ES-I3 (cell line): ENCODE measurements around the gene HOXA6.
A peak's percentile ranks its signal among the peaks of the same experiment; 100 is the strongest.

Experiments
- H3K36me3 ChIP-seq: 2 replicates; pipeline ENCODE4 v1.6.1; 2013; ENCODE audit warnings: mild to moderate bottlenecking, low read length, control low read depth, moderate library complexity; ENCODE audit not compliant: insufficient read depth
- H3K4me1 ChIP-seq: 2 replicates; pipeline ENCODE4 v1.6.1; 2013; ENCODE audit warnings: mild to moderate bottlenecking, control low read depth, low read length; ENCODE audit not compliant: insufficient read depth
- H3K9ac ChIP-seq: 2 replicates; pipeline ENCODE4 v1.6.1; 2013; ENCODE audit warnings: low read depth, mild to moderate bottlenecking, low read length, moderate library complexity
- H3K9me3 ChIP-seq: 2 replicates; pipeline ENCODE4 v1.6.1; 2013; ENCODE audit warnings: mild to moderate bottlenecking, low read length, moderate library complexity; ENCODE audit not compliant: control insufficient read depth, insufficient read depth

Gene HOXA6

GRCh38 chr7:27187475-27188385 lies 40.2 kb upstream of the HOXA6 start:
- Histone ChIP-seq H3K36me3 (no peaks in the 10 kb centered on the region), H3K4me1 (peaks cover 11% of the 10 kb centered on the region; the same call in 1 of the 2 replicates), H3K9ac (no peak overlapping the region), H3K9me3 (no peaks in the 10 kb centered on the region)

- Histone ChIP-seq H3K9ac (no peak overlapping the region), H3K36me3 (no peaks in the 10 kb centered on the region), H3K9me3 (no peaks in the 10 kb centered on the region), H3K4me1 (peaks cover 11% of the 10 kb centered on the region; the same call in 1 of the 2 replicates)
Observed at GRCh38 chr7:27186668-27187474, 39.3 kb upstream of the HOXA6 start.

GRCh38 chr7:27185854-27186667 lies 38.5 kb upstream of the HOXA6 start:
- no peaks in the 10 kb centered on the region for H3K36me3 ChIP-seq
- H3K4me1 ChIP-seq: peaks cover 7% of the 10 kb centered on the region; the same call in 1 of the 2 replicates
- no peak overlapping the region for H3K9ac ChIP-seq

GRCh38 chr7:27185013-27185853 lies 37.7 kb upstream of the HOXA6 start, which contains the start of gene HOXA11:
Gene HOXA11 (minus strand): TSS chr7:27185232. CDS start chr7:27185144, 88 bp downstream.
- no peaks in the 10 kb centered on the region for H3K36me3 ChIP-seq
- no peaks in the 10 kb centered on the region for H3K9me3 ChIP-seq
- H3K9ac ChIP-seq: peak within 1 kb of the TSS; percentile 44; the same call in 1 of the 2 replicates
- H3K4me1 ChIP-seq: peaks cover 7% of the 10 kb centered on the region; the same call in 1 of the 2 replicates

More at GRCh38 chr7:27185854-27186667, 38.5 kb upstream of the HOXA6 start:
- H3K9me3 ChIP-seq: no peaks in the 10 kb centered on the region

DNA sequence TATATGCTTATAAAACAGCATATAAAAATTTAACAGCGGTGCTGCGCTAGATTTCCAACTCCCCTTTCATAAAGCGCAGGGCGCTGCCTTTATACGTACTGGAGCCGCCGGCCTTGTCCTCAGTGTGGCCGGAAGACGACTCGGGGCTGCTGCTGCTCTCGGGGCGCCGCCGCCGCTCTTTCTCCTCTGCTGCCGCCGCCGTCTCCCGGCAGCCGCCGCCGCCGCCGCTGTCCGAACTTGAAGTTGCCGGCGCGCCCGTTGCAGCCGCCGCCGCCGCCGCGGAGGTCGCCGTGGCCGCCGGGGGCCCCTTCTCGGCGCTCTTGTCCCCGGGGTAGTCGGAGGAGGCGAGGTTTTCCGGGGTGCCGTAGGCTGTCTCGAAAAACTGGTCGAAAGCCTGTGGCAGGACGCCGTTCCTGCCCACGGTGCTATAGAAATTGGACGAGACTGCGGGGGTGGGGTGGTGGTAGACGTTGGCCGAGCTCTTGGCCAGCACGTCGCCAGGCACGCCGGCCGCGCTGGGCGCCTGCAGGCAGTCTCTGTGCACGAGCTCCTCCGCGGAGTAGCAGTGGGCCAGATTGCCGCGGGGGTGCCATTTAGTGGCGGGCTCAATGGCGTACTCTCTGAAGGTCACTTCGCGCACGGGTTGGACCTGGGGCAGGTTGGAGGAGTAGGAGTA lies 36.9 kb upstream of the HOXA6 start:
- Histone ChIP-seq H3K9me3 (no peaks in the 10 kb centered on the region), H3K36me3 (no peaks in the 10 kb centered on the region), H3K4me1 (peaks cover 7% of the 10 kb centered on the region; the same call in 1 of the 2 replicates), H3K9ac (peak overlapping the region; percentile 44; the same call in 1 of the 2 replicates)

- H3K9me3 ChIP-seq: no peaks in the 10 kb centered on the region
- peak overlapping the region; percentile 44; the same call in 1 of the 2 replicates for H3K9ac ChIP-seq
- no peaks in the 10 kb centered on the region for H3K36me3 ChIP-seq
- H3K4me1 ChIP-seq: peaks cover 7% of the 10 kb centered on the region; the same call in 1 of the 2 replicates
Observed at GRCh38 chr7:27183682-27184336, 36.2 kb upstream of the HOXA6 start.

DNA sequence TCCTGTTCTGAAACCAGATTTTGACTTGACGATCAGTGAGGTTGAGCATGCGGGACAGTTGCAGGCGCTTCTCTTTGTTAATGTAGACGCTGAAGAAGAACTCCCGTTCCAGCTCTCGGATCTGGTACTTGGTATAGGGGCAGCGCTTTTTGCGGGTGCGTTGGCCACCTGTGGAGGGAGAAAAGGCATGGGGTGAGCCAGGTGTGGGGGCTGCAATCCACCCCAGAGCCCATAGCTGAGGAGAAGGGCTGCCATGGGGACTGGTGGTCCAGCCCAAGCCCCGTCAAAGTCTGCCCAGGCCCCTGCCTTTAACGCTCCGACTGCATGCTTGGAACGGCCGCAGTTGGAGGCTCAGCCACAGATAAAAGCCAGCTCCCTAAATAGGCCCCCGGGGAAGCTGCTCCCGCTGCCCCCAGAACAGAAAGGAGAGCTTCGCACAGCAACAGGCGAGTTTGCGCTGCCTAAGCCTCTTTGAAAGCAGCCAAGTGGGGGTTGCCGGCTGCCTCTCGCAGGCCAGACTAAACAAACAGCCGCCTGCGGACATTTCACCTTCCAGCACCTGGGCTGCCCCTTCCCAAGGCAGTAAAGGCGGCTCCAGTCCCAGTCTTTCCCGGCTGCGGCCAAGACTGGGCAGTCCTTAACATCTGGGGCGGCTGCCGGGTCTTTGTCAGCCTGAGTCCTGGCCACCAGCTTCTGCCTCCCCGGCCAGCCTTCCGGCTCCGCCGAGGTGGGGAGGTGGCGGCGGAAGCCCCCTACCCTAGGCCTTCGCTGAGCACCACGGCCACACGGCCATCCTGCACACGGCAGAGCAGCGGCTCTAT lies 35.5 kb upstream of the HOXA6 start:
- peak overlapping the region; percentile 44; the same call in 1 of the 2 replicates for H3K9ac ChIP-seq
- no peaks in the 10 kb centered on the region for H3K36me3 ChIP-seq
- H3K9me3 ChIP-seq: no peaks in the 10 kb centered on the region
- H3K4me1 ChIP-seq: peaks cover 7% of the 10 kb centered on the region; the same call in 1 of the 2 replicates

- H3K36me3 ChIP-seq: no peaks in the 10 kb centered on the region
- H3K9ac ChIP-seq: no peak overlapping the region
- H3K4me1 ChIP-seq: peaks cover 7% of the 10 kb centered on the region; the same call in 1 of the 2 replicates
- no peaks in the 10 kb centered on the region for H3K9me3 ChIP-seq
Observed at GRCh38 chr7:27182285-27182841, 34.8 kb upstream of the HOXA6 start.

- Histone ChIP-seq H3K36me3 (no peaks in the 10 kb centered on the region), H3K9me3 (no peaks in the 10 kb centered on the region), H3K9ac (no peak overlapping the region), H3K4me1 (peaks cover 7% of the 10 kb centered on the region; the same call in 1 of the 2 replicates)
Observed at GRCh38 chr7:27181795-27182275, 34.3 kb upstream of the HOXA6 start.

- Histone ChIP-seq H3K36me3 (no peaks in the 10 kb centered on the region), H3K9ac (no peak overlapping the region), H3K4me1 (peaks cover 3% of the 10 kb centered on the region; the same call in 1 of the 2 replicates), H3K9me3 (no peaks in the 10 kb centered on the region)
Observed at GRCh38 chr7:27180431-27181420, 33.2 kb upstream of the HOXA6 start.
